DMS79 (cell line): ENCODE results near the gene HSPB6.

Experiments used
- DNase-seq: peaks from one replicate; lab custom pipeline; 2025; lab: John Stamatoyannopoulos, UW

The HSPB6 gene

DNA sequence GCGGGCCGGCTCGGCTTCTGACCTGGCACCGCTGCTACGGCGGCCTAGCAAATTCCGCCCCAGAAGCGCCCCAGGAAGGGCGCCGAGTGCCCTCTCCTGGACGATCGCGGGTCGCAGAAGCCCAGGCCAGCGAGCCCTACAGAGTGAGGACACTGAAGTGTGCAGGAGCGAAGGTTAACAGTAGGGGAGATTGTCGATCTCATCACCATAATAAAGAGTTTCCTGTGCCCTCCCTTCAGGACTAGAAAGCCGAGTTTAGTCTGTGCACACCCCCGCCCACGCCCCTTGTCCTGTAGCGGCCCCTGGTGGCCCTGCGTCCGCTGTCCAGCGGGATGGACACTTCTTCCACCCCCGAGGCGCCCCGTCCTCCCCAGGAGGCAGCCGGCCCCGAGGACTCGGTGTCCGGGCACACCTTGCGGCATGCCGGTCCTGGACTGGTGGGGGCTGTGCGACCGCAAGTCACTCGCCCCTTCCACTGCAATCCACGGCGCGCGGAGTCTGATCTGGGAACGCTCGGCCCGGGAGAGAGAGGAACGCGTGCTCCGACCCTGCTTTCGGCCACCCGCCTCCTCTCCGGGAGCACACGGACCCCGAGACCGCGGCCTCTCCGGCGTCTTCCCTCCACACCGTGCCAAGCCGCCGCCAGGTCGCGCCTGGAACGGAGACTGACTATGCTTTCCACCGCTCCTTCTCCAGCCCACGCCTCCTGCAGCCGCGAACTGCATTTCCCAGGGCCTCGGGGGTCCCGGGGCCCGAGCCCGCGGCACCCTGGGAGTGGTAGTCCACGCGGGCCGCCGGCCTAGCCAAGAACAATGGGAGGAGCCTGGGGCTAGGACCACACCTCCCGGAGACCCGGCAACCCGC, 39.8 kb downstream of the HSPB6 start:
- DNase-seq = peak; percentile 93

GRCh38 chr19:35715981-35716800, 40.6 kb downstream of the HSPB6 start:
- DNase-seq = peak; percentile 52

DNA sequence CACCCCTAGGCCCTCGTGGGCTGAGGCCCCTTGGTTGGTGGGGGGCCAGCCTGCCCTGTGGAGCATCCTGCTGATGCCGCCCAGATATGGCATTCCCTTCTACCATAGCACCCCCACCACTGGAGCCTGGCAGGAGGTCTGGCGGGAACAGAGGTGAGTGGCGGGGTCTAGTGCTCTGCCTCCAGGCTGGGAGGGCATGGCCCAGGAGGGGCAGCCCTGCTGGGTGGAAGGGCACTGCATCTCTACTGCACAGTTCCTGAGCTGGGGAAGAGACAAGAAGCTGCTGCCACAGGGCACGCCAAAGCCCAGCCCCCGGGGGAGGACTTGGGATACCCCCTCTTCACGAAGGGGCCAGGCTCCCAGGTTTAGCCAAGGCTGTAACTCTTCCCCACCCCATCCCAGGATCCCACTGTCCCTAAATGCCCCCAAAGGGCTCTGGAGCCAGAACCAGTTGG, 41.4 kb downstream of the HSPB6 start:
- DNase-seq = no peak

DNA sequence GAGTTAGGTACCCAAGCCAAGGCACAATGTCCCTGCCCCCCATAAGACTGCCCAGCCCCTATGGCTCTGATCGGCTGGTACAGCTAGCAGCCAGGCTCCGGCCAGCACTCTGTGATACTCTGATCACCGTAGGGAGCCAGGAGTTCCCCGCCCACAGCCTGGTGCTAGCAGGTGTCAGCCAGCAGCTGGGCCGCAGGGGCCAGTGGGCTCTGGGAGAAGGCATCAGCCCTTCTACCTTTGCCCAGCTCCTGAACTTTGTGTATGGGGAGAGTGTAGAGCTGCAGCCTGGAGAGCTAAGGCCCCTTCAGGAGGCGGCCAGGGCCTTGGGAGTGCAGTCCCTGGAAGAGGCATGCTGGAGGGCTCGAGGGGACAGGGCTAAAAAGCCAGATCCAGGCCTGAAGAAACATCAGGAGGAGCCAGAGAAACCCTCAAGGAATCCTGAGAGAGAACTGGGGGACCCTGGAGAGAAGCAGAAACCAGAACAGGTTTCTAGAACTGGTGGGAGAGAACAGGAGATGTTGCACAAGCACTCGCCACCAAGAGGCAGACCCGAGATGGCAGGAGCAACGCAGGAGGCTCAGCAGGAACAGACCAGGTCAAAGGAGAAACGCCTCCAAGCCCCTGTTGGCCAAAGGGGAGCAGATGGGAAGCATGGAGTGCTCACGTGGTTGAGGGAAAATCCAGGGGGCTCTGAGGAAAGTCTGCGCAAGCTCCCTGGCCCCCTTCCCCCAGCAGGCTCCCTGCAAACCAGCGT, 42.1 kb downstream of the HSPB6 start:
- no peak for DNase-seq

GRCh38 chr19:35713904-35714495, 42.8 kb downstream of the HSPB6 start:
- DNase-seq = no peak

GRCh38 chr19:35713506-35713850, 43.4 kb downstream of the HSPB6 start:
- no peak for DNase-seq

GRCh38 chr19:35712567-35713505, 44.0 kb downstream of the HSPB6 start:
- no peak for DNase-seq

- DNase-seq = no peak
Measured at GRCh38 chr19:35710784-35711723, 45.8 kb downstream of the HSPB6 start.

DNA sequence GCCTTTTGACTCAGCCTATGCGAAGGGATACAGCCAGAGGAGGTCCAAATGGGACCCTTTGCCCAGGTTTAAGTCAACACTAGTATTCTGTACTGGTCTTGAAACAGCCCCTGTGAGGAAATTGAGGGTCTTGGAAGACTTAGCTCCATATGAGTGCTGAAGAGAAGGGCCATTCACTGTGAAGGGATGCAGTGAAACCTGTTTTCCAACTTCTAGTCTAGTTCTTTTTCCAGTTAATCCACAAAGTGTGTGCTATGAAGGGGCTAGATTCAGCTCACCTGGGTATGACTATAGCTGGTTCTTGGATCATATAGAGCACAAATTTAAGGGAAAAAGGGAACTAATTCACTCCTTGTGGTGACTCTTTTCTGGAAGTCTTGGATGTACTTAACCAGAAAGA, 48.4 kb downstream of the HSPB6 start:
- no peak for DNase-seq
